ENCODE data around the gene DCPS.

DCPS gene

DNA sequence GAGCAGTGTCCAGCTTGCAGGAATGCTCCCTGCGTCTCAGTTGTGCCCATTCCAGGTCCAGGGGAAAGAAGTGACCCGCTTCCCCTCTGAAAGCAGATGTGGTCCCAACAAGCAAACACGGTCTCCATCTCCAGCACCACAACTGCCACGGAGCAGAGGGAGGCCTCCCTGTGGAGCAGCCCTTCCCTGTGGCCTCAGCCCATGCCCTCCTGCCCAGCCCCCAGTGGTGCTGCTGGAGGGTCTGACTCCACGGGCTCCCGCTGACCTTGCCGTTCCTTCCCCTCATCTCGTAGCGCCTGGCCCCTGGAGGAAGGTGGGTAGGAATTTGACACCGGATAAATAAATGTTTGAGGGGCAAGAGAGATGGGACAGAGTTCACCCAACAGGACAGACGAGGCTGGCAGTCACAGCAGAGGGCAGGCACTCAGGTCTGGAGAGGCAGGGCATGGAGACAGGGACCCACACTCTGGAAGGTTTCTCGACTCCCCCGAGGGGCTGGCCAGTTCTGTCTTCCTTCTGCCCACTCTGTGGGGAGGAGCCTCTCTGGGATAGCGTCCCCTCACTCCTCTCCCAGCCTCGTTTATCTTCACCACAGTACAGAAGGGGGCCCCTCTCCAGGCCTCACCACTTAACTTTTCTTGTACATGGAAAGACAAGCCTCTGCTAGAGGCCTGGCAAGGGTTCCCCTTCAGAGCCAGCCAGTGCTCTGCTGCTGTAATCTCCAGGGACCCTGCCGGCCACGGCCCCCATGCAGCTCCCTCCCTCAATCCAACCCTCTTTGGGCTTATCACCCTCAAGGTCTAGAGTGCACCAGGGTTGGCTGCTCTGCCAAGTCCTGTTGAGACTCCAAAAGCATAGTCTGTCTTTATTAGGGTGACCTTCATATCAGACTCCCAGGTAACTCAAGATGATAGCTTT, 44.1 kb downstream of the DCPS start:
- Histone ChIP-seq H3K4me1 (ENCODE audit: control insufficient read depth, insufficient read depth, low read length) (no peaks in the 10 kb centered on the region), H3K9me3 (ENCODE audit: control insufficient read depth, insufficient read depth, low read length) (no peaks in the 10 kb centered on the region), H3K9ac (ENCODE audit: low read depth, low read length) (no peak overlapping the region), H3K36me3 (ENCODE audit: control insufficient read depth, insufficient read depth, low read length) (peaks cover 8% of the 10 kb centered on the region), H3K27me3 (ENCODE audit: control insufficient read depth, insufficient read depth, low read length) (no peaks in the 10 kb centered on the region), H3K4me3 (ENCODE audit: low read depth, low read length) (no peak overlapping the region)

DNA sequence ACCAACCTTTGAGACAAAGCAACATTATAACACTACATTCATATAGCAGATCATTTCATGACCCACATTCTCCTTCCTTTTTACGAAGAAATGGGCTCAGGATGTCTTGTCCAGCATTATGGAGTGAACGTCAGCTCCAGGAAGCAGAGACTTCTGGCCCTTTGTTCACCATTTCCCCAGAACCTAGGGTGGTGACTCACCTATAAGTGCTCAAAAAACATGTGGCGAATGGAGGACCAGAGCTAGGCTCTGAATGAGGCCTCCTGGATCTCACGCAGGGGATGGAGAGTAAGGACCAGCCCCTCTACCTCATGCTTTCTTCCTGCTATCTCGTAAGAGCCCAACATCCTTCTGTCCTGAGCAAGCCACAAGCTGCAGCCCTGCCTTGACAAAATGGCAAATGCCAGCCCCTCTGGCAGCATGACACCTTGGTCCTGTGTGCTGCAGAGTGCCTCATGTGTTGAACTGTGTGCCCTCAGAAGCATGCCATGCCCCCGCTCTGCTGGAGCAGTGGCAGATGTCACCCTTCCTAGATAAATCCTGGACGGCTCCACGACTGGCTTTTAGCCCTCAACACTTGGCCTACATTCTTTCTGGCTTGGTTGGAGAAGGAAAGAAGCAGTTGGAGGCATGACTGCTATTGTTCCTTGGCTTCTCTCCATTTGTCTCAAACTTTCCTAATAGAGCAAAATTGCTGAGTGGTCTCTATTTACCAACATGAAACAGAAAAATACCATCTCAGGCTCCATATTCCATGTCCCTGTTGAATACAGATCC, 45.1 kb downstream of the DCPS start:
- H3K9me3 ChIP-seq (ENCODE audit: control insufficient read depth, insufficient read depth, low read length): no peaks in the 10 kb centered on the region
- H3K4me1 ChIP-seq (ENCODE audit: control insufficient read depth, insufficient read depth, low read length): peaks cover 8% of the 10 kb centered on the region
- peaks cover 3% of the 10 kb centered on the region for H3K36me3 ChIP-seq (ENCODE audit: control insufficient read depth, insufficient read depth, low read length)
- H3K9ac ChIP-seq (ENCODE audit: low read depth, low read length): no peak overlapping the region
- H3K27me3 ChIP-seq (ENCODE audit: control insufficient read depth, insufficient read depth, low read length): no peaks in the 10 kb centered on the region
- H3K4me3 ChIP-seq (ENCODE audit: low read depth, low read length): no peak overlapping the region

DNA sequence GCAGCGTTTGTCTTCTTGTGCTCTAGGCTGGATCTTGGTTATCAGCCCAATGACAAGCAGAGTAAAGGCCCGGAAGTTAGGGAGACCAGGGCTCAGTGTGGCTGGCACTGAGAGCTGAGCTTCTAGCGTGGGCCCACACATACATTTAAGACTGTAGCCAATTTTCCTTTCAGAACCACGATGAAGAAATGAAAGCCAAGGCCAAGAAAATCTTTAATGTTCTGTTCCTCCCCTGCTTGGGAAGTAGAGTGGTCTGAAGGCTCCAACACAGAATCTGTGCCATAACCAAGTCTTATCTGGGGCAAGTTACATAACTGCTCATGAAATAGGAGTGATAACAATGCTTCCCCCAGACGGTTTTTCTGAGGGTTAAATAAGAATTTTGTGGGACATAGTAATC, 47.0 kb downstream of the DCPS start:
- H3K27me3 ChIP-seq (ENCODE audit: control insufficient read depth, insufficient read depth, low read length): no peaks in the 10 kb centered on the region
- H3K9me3 ChIP-seq (ENCODE audit: control insufficient read depth, insufficient read depth, low read length): no peaks in the 10 kb centered on the region
- no peak overlapping the region for H3K4me3 ChIP-seq (ENCODE audit: low read depth, low read length)
- no peak overlapping the region for H3K9ac ChIP-seq (ENCODE audit: low read depth, low read length)
- peaks cover 8% of the 10 kb centered on the region for H3K4me1 ChIP-seq (ENCODE audit: control insufficient read depth, insufficient read depth, low read length)
- H3K36me3 ChIP-seq (ENCODE audit: control insufficient read depth, insufficient read depth, low read length): peaks cover 3% of the 10 kb centered on the region

DNA sequence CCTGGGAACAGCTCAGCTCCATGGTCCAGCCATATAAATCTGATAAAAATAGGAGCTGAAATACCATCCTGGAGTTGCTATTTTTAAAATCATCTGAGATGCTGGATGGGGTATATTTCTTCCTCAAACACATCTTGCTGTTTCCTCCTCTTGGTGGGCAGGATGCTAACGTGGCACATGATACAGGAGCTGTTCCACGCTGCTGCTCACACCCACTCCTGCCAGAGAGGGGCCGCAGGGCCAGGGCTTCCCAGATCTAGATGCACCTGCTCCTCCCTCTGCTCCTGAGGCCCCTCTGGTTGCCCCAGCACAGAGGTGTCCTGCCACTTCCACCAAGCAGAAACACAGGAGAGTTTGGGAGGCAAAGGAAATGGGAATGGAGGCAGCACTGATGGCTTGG, 48.3 kb downstream of the DCPS start:
- no peaks in the 10 kb centered on the region for H3K9me3 ChIP-seq (ENCODE audit: control insufficient read depth, insufficient read depth, low read length)
- no peak overlapping the region for H3K4me3 ChIP-seq (ENCODE audit: low read depth, low read length)
- peaks cover 8% of the 10 kb centered on the region for H3K4me1 ChIP-seq (ENCODE audit: control insufficient read depth, insufficient read depth, low read length)
- peaks cover 2% of the 10 kb centered on the region for H3K27me3 ChIP-seq (ENCODE audit: control insufficient read depth, insufficient read depth, low read length)
- H3K9ac ChIP-seq (ENCODE audit: low read depth, low read length): no peak overlapping the region
- H3K36me3 ChIP-seq (ENCODE audit: control insufficient read depth, insufficient read depth, low read length): peaks cover 3% of the 10 kb centered on the region

DNA sequence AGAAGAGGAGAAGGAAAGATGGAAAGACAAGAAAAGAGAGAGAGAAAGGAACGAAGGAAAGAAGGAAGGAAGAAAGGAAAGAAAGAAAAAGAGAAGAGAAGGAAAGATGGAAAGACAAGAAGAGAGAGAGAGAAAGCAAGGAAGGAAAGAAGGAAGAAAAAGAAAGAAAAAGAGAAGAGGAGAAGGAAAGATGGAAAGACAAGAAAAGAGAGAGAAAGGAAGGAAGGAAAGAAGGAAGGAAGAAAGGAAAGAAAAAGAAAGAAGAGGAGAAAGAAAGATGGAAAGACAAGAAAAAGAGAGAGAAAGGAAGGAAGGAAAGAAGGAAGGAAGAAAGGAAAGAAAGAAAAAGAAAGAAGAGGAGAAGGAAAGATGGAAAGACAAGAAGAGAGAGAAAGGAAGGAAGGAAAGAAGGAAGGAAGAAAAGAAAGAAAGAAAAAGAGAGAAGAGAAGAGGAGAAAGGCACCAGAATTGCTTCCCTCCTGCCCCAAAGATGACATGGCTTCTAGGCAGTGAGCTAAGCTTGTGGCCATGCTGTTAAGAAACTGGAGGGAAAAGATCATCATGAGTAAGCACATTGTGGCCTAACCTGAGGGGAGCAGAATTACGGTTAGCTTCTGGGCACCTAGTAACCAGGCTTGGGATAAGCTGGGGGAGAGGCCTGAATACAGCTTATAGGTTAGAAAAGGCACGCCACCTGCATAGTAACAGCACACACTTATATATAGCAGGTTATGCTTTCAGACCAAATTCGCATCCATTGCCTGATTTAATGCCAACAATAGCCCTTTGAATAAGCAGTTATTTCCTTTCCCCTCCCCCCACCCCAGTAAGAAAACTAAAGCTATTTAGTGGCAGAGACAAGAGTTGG, 49.3 kb downstream of the DCPS start:
- Histone ChIP-seq H3K9me3 (ENCODE audit: control insufficient read depth, insufficient read depth, low read length) (no peaks in the 10 kb centered on the region), H3K4me1 (ENCODE audit: control insufficient read depth, insufficient read depth, low read length) (peaks cover 8% of the 10 kb centered on the region), H3K27me3 (ENCODE audit: control insufficient read depth, insufficient read depth, low read length) (peaks cover 2% of the 10 kb centered on the region), H3K36me3 (ENCODE audit: control insufficient read depth, insufficient read depth, low read length) (peaks cover 3% of the 10 kb centered on the region), H3K4me3 (ENCODE audit: low read depth, low read length) (no peak overlapping the region), H3K9ac (ENCODE audit: low read depth, low read length) (no peak overlapping the region)

DNA sequence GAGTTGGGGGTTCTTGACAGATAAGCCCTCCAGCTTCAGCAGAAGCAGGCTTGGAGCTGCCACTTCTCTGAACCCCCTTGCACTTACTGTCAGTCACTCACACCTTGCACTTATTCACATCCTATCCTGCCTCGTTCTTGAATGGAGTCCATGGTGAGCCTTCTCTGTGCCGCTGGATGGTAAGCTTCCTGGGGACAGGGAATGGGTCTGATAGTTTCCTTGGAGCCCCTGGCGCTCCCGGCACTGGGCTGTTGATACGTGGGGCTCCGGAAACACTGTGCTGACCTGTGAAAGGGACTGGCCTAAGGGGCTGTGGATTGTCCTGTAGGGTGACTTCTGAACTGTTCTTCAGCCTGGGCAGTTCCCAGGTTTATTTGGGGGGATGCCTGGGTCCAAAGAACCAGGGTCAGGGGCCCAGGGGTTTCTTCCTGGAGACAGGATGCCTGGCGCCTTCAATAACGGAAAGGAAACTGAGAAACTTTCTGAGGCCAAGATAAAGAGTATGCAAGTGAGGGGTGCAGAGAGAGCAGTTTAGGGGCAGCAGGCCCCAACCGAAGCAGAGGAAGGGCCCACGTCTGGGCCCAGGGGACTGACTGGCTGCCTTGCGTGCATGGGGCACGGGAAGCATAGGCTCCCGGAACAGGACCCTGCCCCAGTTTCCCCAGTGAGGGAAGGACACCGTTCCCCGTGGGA, 50.9 kb downstream of the DCPS start:
- Histone ChIP-seq H3K9me3 (ENCODE audit: control insufficient read depth, insufficient read depth, low read length) (no peaks in the 10 kb centered on the region), H3K4me3 (ENCODE audit: low read depth, low read length) (peak overlapping the region; percentile 93), H3K9ac (ENCODE audit: low read depth, low read length) (peak overlapping the region; percentile 92), H3K27me3 (ENCODE audit: control insufficient read depth, insufficient read depth, low read length) (peaks cover 2% of the 10 kb centered on the region), H3K4me1 (ENCODE audit: control insufficient read depth, insufficient read depth, low read length) (peaks cover 10% of the 10 kb centered on the region), H3K36me3 (ENCODE audit: control insufficient read depth, insufficient read depth, low read length) (peaks cover 5% of the 10 kb centered on the region)

DNA sequence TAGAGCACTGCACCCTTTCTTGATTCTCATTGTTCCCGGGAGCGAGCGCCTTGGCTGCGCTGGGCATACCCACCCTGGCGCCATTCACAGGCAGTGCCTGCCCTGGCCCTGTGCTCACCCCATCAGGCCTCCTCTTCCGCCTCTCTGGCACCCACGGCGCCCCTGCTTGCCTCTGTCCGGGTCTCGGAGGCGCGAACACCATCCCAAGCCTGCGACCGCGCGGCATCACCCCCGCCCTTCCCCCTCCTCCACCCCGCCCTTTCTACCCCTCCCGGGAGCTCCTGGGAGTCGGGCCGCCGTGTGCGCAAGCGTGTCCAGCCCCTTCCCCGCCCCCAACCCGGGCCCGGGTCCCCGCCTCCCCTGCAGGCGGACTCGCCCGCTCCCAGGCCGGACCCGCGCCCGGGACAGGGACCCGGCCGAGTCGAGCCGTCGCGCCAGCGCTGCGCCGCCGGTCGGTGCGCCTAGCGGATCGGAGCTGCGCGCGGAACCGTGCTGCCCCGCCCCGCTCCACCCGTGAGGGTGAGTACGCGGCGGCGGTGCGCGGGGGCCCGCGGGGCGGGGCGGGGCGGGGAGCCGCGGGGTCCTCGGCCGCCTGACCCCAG, 51.6 kb downstream of the DCPS start, which contains the start of gene ST3GAL4:
Gene ST3GAL4 (plus strand): TSS at position 363 of the 602 bp plus-strand sequence. CDS start 50,470 bp downstream, outside the sequence.
- Histone ChIP-seq H3K36me3 (ENCODE audit: control insufficient read depth, insufficient read depth, low read length) (peaks cover 5% of the 10 kb centered on the region), H3K9ac (ENCODE audit: low read depth, low read length) (peak within 1 kb of the TSS; percentile 92), H3K4me1 (ENCODE audit: control insufficient read depth, insufficient read depth, low read length) (peaks cover 10% of the 10 kb centered on the region), H3K4me3 (ENCODE audit: low read depth, low read length) (peak within 1 kb of the TSS; percentile 93), H3K9me3 (ENCODE audit: control insufficient read depth, insufficient read depth, low read length) (no peaks in the 10 kb centered on the region), H3K27me3 (ENCODE audit: control insufficient read depth, insufficient read depth, low read length) (peaks cover 2% of the 10 kb centered on the region)

DNA sequence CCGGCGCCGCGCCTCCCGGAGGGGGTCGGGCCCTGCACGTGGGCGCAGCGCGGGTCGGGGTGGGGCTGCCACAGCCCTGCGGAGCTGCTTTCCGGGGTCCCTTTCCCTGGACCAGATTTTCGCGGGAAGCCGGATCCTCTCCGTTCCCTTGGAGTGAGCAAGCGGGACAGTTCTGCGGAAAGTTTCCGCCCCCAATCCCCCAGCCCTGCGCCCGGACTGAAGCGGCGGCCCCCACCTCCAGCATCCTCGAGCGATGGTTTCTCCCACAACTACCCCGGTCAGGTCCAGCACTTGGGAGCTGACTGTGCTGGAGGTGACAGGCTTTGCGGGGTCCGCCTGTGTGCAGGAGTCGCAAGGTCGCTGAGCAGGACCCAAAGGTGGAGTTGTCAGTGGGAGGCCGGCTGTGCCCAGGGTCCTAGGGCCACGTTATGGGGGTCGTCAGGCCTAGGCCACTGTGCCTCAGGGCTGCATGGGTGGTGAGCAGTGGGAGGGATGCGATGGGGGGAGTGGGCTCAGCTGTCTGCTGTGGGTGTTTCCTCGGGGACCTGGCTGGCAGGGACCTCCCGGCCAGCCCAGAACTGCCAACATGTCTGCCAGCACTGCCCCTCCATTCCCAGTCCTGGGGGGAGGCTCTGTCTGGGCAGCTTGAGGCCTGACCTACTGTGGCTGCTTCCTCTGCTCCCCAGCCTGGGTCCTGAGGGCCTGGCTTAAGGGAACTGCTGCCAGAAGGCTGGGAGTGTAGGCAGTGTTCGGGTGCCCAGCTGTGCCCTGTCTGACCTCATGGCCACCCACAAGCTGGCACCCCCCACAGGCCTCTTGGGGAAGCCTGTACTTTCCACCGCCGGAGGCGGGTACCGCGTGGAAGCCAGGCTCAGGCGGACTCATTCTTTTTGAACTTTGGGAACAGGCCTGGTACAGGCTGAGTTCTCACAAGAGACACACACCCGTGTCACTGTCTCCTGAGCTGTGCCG, 52.4 kb downstream of the DCPS start:
- H3K27me3 ChIP-seq (ENCODE audit: control insufficient read depth, insufficient read depth, low read length): peaks cover 2% of the 10 kb centered on the region

DNA sequence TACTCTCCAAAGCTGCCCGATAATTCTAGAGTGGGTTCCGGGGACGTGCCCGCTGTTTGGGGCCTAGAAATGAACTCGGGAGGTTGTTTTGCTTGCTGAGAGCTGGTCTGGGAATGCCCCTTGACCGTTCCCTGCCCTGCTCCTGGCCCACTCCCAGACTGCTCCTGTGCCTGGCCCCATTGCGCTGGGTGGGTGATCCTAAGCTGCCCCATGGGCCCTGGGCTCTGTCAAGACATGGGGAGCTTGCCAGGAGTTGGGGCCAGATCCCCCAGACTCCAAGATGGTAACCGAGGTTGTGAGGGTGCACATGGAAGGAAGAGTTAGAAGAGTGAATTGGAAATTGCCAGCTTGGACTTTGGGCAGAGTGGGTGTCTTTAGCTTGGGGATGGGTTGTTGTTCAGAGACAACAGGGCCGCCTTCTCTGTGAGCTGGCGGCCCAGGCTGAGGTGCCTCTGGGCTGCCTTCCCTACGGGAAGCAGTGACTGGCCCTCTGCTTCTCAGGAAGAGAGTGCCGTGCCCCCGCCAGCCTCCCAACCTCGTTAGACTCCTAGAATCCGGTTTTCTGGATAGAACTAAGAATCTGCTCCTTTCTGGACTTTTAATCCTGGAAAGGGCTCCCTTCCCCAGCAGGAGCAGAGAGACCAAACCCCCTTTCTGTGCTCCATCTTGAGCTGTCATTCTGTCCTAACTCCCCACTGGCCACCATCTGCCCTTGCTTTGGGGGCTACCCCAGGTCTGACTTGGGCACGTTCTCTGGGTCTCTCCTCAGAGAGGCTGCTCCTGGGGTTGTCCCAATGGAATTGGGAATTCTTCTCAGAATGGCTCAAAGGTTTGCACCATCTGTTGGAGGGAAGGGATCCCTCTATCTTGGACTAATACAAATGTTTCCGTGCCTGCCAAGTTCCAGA, 53.4 kb downstream of the DCPS start:
- Histone ChIP-seq H3K9me3 (ENCODE audit: control insufficient read depth, insufficient read depth, low read length) (no peaks in the 10 kb centered on the region), H3K4me3 (ENCODE audit: low read depth, low read length) (no peak overlapping the region), H3K36me3 (ENCODE audit: control insufficient read depth, insufficient read depth, low read length) (peaks cover 2% of the 10 kb centered on the region), H3K9ac (ENCODE audit: low read depth, low read length) (no peak overlapping the region), H3K4me1 (ENCODE audit: control insufficient read depth, insufficient read depth, low read length) (peaks cover 10% of the 10 kb centered on the region), H3K27me3 (ENCODE audit: control insufficient read depth, insufficient read depth, low read length) (peaks cover 2% of the 10 kb centered on the region)

More for the DNA sequence above, 52.4 kb downstream of the DCPS start:
- Histone ChIP-seq H3K9me3 (ENCODE audit: control insufficient read depth, insufficient read depth, low read length) (no peaks in the 10 kb centered on the region), H3K36me3 (ENCODE audit: control insufficient read depth, insufficient read depth, low read length) (peaks cover 3% of the 10 kb centered on the region), H3K4me1 (ENCODE audit: control insufficient read depth, insufficient read depth, low read length) (peaks cover 10% of the 10 kb centered on the region), H3K9ac (ENCODE audit: low read depth, low read length) (peak overlapping the region; percentile 24), H3K4me3 (ENCODE audit: low read depth, low read length) (peak overlapping the region; percentile 75)

Measured in iPS-15b (cell line).